ENCODE measurements around the gene PNPLA3.

PNPLA3 gene

DNA sequence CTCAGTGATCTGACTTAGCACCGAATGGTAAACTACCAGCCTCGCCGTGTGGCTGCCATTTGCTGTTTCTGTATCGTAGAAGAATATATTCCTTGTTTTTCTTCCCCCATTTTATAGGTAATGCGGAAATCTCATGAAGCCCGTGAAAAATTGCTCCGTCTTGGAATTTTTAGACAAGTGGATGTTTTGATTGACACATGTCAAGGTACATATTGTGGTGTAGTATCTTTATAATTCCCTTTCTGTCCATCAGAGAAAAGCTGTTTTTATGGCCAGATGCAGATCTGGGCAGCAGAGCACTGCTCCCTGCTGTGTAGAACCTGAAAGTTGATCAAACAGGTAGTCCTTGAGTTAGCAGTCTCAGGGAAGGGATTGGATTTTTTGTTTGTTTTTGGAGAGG is 45.0 kb downstream of the PNPLA3 start:
- Mint-ChIP-seq H3K27me3 (ENCODE audit: low read depth) (no peaks in the 10 kb centered on the region), H3K27ac (no peak overlapping the region), H3K4me1 (no peaks in the 10 kb centered on the region), H3K4me3 (no peak overlapping the region), H3K36me3 (ENCODE audit: low read depth) (peaks cover 68% of the 10 kb centered on the region), H3K9me3 (no peaks in the 10 kb centered on the region)
- TF ChIP-seq, protein P1, sequence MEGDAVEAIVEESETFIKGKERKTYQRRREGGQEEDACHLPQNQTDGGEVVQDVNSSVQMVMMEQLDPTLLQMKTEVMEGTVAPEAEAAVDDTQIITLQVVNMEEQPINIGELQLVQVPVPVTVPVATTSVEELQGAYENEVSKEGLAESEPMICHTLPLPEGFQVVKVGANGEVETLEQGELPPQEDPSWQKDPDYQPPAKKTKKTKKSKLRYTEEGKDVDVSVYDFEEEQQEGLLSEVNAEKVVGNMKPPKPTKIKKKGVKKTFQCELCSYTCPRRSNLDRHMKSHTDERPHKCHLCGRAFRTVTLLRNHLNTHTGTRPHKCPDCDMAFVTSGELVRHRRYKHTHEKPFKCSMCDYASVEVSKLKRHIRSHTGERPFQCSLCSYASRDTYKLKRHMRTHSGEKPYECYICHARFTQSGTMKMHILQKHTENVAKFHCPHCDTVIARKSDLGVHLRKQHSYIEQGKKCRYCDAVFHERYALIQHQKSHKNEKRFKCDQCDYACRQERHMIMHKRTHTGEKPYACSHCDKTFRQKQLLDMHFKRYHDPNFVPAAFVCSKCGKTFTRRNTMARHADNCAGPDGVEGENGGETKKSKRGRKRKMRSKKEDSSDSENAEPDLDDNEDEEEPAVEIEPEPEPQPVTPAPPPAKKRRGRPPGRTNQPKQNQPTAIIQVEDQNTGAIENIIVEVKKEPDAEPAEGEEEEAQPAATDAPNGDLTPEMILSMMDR (IDR thresholded peaks at IDR 0.05; ENCODE audit: unreplicated experiment in 3 of 3) = no peak

DNA sequence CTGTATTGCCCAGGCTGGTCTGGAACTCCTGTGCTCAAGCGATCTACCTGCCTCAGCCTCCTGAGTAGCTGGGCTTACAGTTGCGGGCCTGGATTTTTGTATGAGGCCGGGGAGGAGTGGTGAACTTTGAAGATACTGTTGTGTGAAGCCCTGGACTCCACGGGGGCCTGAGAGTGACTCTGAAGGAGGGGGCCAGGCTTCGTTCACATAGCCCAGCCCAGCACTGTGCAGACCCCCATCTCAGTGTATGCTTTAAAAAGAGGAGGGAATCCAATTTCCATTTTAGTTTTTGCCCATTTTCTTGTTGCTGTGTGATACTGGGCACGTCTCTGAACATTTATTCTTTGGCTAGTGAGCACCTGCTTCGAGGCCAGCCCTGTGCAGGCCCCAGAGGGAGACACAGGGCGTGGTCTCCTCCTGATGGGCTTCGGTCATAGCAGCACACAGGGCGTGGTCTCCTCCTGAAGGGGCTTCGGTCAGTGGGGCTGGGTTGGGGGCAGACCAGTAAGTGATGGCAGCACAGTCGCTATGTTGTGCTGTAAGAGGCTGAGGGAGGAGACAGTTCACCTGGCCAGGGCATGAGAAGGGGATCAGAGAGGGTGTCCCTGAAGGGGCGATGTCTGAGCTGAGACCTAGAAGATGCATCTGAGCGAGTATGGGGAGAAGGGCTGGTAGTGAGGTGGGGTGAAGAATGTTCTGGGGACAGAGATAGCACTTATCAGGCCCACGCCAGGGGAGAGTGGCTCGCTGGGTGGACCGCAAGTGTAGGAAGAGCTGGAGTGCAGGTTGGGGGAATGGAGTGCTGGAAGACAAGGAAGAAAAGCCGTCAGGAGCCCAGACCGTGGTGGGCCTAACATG is 45.6 kb downstream of the PNPLA3 start:
- H3K4me3 Mint-ChIP-seq = no peak overlapping the region
- H3K27me3 Mint-ChIP-seq (ENCODE audit: low read depth) = no peaks in the 10 kb centered on the region
- no peaks in the 10 kb centered on the region for H3K4me1 Mint-ChIP-seq
- H3K27ac Mint-ChIP-seq = no peak overlapping the region
- TF ChIP-seq, protein P1 (IDR thresholded peaks at IDR 0.05; ENCODE audit: unreplicated experiment in 3 of 3) = no peak
- peaks cover 70% of the 10 kb centered on the region for H3K36me3 Mint-ChIP-seq (ENCODE audit: low read depth)
- H3K9me3 Mint-ChIP-seq = no peaks in the 10 kb centered on the region

DNA sequence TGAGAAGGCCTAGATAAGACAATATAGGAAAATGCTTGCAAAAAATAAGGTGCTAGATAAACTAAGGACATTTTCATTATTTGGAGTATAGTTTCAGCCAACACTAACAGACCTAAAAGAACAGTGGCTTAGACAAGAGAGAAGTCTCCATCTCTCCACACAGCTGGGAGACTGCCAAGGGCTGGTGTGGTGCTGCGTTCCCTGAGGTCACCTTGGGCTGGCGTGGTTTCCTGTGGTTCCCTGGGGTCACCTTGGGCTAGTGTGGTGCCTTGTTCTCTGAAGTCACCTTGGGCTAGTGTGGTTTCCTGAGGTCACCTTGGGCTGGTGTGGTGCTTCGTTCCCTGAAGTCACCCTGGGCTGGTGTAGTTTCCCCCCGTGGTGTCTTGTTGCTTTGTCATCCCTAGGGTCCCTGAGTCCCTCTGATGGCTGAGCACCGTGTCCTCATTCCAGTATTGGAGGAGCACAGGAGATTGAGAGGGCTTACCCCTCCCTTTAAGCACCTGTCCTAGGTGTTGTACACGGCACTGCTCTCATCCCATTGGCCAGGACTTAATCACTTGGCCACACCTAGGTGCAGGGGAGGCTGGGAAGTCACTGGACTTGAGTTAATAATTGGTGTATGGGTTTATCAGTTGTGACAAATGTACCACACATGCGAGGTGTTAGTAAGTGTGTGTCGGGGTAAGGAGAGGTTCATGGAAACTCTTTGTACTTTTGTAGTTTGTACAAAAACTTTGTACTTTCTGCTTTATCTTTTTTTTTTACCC is 46.6 kb downstream of the PNPLA3 start:
- no peak overlapping the region for H3K27ac Mint-ChIP-seq
- TF ChIP-seq, protein P1 (IDR thresholded peaks at IDR 0.05; ENCODE audit: unreplicated experiment in 3 of 3) = no peak
- no peaks in the 10 kb centered on the region for H3K27me3 Mint-ChIP-seq (ENCODE audit: low read depth)
- no peaks in the 10 kb centered on the region for H3K4me1 Mint-ChIP-seq
- peaks cover 63% of the 10 kb centered on the region for H3K36me3 Mint-ChIP-seq (ENCODE audit: low read depth)
- H3K9me3 Mint-ChIP-seq = no peaks in the 10 kb centered on the region
- no peak overlapping the region for H3K4me3 Mint-ChIP-seq

DNA sequence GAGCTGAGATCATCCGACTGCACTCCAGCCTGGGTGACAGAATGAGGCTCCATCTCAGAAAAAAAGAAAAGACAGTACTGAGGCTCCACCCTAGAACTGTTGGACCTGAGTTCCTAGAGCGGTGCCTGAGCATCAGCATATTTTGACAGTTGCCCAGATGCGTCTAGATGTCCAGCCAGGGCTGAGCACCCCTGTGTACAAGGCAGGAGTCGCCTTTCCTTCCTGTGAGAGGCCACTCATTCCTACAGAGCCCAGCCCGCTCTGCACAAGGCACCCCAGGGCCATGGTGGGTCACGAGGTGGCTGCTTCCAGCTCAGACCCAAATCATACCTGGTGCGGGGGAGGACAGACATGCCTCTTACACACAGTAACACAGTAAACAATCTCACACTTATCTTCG is 47.5 kb downstream of the PNPLA3 start:
- no peak overlapping the region for H3K27ac Mint-ChIP-seq
- H3K9me3 Mint-ChIP-seq = no peaks in the 10 kb centered on the region
- no peaks in the 10 kb centered on the region for H3K4me1 Mint-ChIP-seq
- TF ChIP-seq, protein P1 (IDR thresholded peaks at IDR 0.05; ENCODE audit: unreplicated experiment in 3 of 3) = no peak
- H3K36me3 Mint-ChIP-seq (ENCODE audit: low read depth) = peaks cover 62% of the 10 kb centered on the region
- no peak overlapping the region for H3K4me3 Mint-ChIP-seq
- no peaks in the 10 kb centered on the region for H3K27me3 Mint-ChIP-seq (ENCODE audit: low read depth)

DNA sequence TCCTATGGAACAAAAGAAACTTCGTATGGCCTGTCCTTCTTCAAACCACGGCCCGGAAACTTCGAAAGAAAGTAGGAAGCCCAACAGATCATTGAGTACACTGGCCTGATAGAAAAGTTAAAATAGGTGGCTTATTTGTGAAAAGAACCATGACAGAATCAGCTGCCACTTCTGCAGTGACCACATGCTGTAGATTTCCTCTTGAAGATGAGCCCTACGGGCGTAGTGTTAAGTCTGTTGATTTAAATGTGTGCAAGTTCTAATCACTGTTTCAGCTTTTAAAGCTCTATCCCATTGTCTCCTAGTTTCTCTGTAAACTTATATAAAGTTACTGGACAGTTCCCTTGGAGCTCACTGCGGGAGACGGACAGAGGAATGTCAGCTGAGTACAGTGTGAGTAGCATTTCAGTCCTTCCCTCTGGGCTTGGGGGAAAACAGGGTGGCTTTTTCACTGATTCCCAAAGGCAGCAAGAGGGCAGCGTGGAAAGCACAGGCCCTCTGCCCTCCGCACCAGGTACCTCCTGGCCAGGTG is 49.4 kb downstream of the PNPLA3 start:
- Mint-ChIP-seq H3K4me1 (no peaks in the 10 kb centered on the region), H3K27ac (no peak overlapping the region), H3K36me3 (ENCODE audit: low read depth) (peaks cover 61% of the 10 kb centered on the region), H3K9me3 (no peaks in the 10 kb centered on the region), H3K4me3 (no peak overlapping the region), H3K27me3 (ENCODE audit: low read depth) (no peaks in the 10 kb centered on the region)
- TF ChIP-seq, protein P1 (IDR thresholded peaks at IDR 0.05; ENCODE audit: unreplicated experiment in 3 of 3) = no peak

Data from nephron (organoid).